Caki2 (cell line): ENCODE data around the gene FAM43B. TPM values are rescaled to one million over a fixed set of nuclear protein-coding genes. Genes with fewer than 3 reads are reported as not detected.

Experiments
- total RNA-seq: library from RNA; depleted of rRNA; stranded (reverse); fragments of >200 nt; shearing (Covaris generic); gene quantifications from 2 replicates; pipeline ENCODE4 v1.2.3, GENCODE V29; 2014; ENCODE audit warnings: low replicate concordance; rRNA removed

Gene FAM43B
- total RNA-seq, 1 experiment from 2014 or later = 2.8 TPM

Other genes with a start within 250 kb of the FAM43B start
- 13.5 and 20.1 TPM in 2 replicates for gene CAMK2N1, start 66.4 kb upstream of the FAM43B start, total RNA-seq
- gene MUL1, start 44.4 kb upstream of the FAM43B start, total RNA-seq = 9.8 and 23.6 TPM in 2 replicates
- 0.95 TPM in 1 of 2 replicates, not detected in the other for gene CDA, start 36.5 kb downstream of the FAM43B start, total RNA-seq
- gene PINK1, start 80.9 kb downstream of the FAM43B start, total RNA-seq = 34.5 and 34.6 TPM in 2 replicates
- 418 and 467 TPM in 2 replicates for gene DDOST, start 108.8 kb downstream of the FAM43B start, total RNA-seq
- 2.1 and 6.4 TPM in 2 replicates for gene KIF17, start 165.4 kb downstream of the FAM43B start, total RNA-seq
- gene SH2D5, start 180.1 kb downstream of the FAM43B start, total RNA-seq = 9.4 and 9.8 TPM in 2 replicates
- gene HP1BP3, start 234.7 kb downstream of the FAM43B start, total RNA-seq = 192 and 242 TPM in 2 replicates